ENCODE results near the gene MYRF.
A peak's percentile ranks its signal among the peaks of the same experiment; 100 is the strongest.

Gene MYRF

GRCh38 chr11:61733120-61733978 lies 19.1 kb upstream of the MYRF start:
- H3K4me3 ChIP-seq (ENCODE audit: low read length), result no peak overlapping the region
- H3K9me3 ChIP-seq (replicated peaks; ENCODE audit: low read length), result no peaks in the 10 kb centered on the region
- peak overlapping the region; percentile 13 for H3K9ac ChIP-seq (ENCODE audit: low read depth, low read length)
- no peaks in the 10 kb centered on the region for H3K27me3 ChIP-seq (ENCODE audit: control insufficient read depth, insufficient read depth, low read length)
- H3K36me3 ChIP-seq (ENCODE audit: insufficient read depth, low read length), result peaks cover 3% of the 10 kb centered on the region
- peaks cover 28% of the 10 kb centered on the region for H3K4me1 ChIP-seq (ENCODE audit: control insufficient read depth, insufficient read depth, low read length)
- H3K4me2 ChIP-seq (ENCODE audit: low read length), result peak overlapping the region; percentile 43

GRCh38 chr11:61734767-61735166 lies 17.7 kb upstream of the MYRF start:
- no peak overlapping the region for H3K4me2 ChIP-seq (ENCODE audit: low read length)
- H3K9me3 ChIP-seq (replicated peaks; ENCODE audit: low read length), result no peaks in the 10 kb centered on the region
- no peaks in the 10 kb centered on the region for H3K36me3 ChIP-seq (ENCODE audit: insufficient read depth, low read length)
- H3K27me3 ChIP-seq (ENCODE audit: control insufficient read depth, insufficient read depth, low read length), result no peaks in the 10 kb centered on the region
- H3K9ac ChIP-seq (ENCODE audit: low read depth, low read length), result no peak overlapping the region
- peaks cover 19% of the 10 kb centered on the region for H3K4me1 ChIP-seq (ENCODE audit: control insufficient read depth, insufficient read depth, low read length)
- no peak overlapping the region for H3K4me3 ChIP-seq (ENCODE audit: low read length)

GRCh38 chr11:61735391-61735790 lies 17.0 kb upstream of the MYRF start:
- Histone ChIP-seq H3K4me1 (ENCODE audit: control insufficient read depth, insufficient read depth, low read length) (peaks cover 19% of the 10 kb centered on the region), H3K9ac (ENCODE audit: low read depth, low read length) (no peak overlapping the region), H3K9me3 (replicated peaks; ENCODE audit: low read length) (no peaks in the 10 kb centered on the region), H3K4me3 (ENCODE audit: low read length) (no peak overlapping the region), H3K4me2 (ENCODE audit: low read length) (no peak overlapping the region), H3K27me3 (ENCODE audit: control insufficient read depth, insufficient read depth, low read length) (no peaks in the 10 kb centered on the region), H3K36me3 (ENCODE audit: insufficient read depth, low read length) (no peaks in the 10 kb centered on the region)

- Histone ChIP-seq H3K9me3 (replicated peaks; ENCODE audit: low read length) (no peaks in the 10 kb centered on the region), H3K36me3 (ENCODE audit: insufficient read depth, low read length) (no peaks in the 10 kb centered on the region), H3K4me1 (ENCODE audit: control insufficient read depth, insufficient read depth, low read length) (peaks cover 19% of the 10 kb centered on the region), H3K4me3 (ENCODE audit: low read length) (no peak overlapping the region), H3K4me2 (ENCODE audit: low read length) (no peak overlapping the region), H3K9ac (ENCODE audit: low read depth, low read length) (no peak overlapping the region), H3K27me3 (ENCODE audit: control insufficient read depth, insufficient read depth, low read length) (no peaks in the 10 kb centered on the region)
Measured at GRCh38 chr11:61736310-61736709, 16.1 kb upstream of the MYRF start.

GRCh38 chr11:61737131-61737530 lies 15.3 kb upstream of the MYRF start:
- Histone ChIP-seq H3K4me2 (ENCODE audit: low read length) (no peak overlapping the region), H3K4me3 (ENCODE audit: low read length) (no peak overlapping the region), H3K4me1 (ENCODE audit: control insufficient read depth, insufficient read depth, low read length) (peaks cover 14% of the 10 kb centered on the region), H3K9ac (ENCODE audit: low read depth, low read length) (no peak overlapping the region), H3K27me3 (ENCODE audit: control insufficient read depth, insufficient read depth, low read length) (no peaks in the 10 kb centered on the region), H3K36me3 (ENCODE audit: insufficient read depth, low read length) (peaks cover 4% of the 10 kb centered on the region), H3K9me3 (replicated peaks; ENCODE audit: low read length) (no peaks in the 10 kb centered on the region)

GRCh38 chr11:61737636-61738386 lies 14.6 kb upstream of the MYRF start:
- H3K36me3 ChIP-seq (ENCODE audit: insufficient read depth, low read length), result peaks cover 5% of the 10 kb centered on the region
- H3K9ac ChIP-seq (ENCODE audit: low read depth, low read length), result no peak overlapping the region
- no peaks in the 10 kb centered on the region for H3K9me3 ChIP-seq (replicated peaks; ENCODE audit: low read length)
- no peak overlapping the region for H3K4me3 ChIP-seq (ENCODE audit: low read length)
- no peaks in the 10 kb centered on the region for H3K27me3 ChIP-seq (ENCODE audit: control insufficient read depth, insufficient read depth, low read length)
- peaks cover 14% of the 10 kb centered on the region for H3K4me1 ChIP-seq (ENCODE audit: control insufficient read depth, insufficient read depth, low read length)
- H3K4me2 ChIP-seq (ENCODE audit: low read length), result no peak overlapping the region

- Histone ChIP-seq H3K27me3 (ENCODE audit: control insufficient read depth, insufficient read depth, low read length) (no peaks in the 10 kb centered on the region), H3K36me3 (ENCODE audit: insufficient read depth, low read length) (peaks cover 5% of the 10 kb centered on the region), H3K4me2 (ENCODE audit: low read length) (no peak overlapping the region)
Measured at GRCh38 chr11:61738776-61739175, 13.7 kb upstream of the MYRF start.

GRCh38 chr11:61739413-61739812 lies 13.0 kb upstream of the MYRF start:
- peaks cover 5% of the 10 kb centered on the region for H3K36me3 ChIP-seq (ENCODE audit: insufficient read depth, low read length)

More at GRCh38 chr11:61738776-61739175, 13.7 kb upstream of the MYRF start:
- Histone ChIP-seq H3K9ac (ENCODE audit: low read depth, low read length) (no peak overlapping the region), H3K4me1 (ENCODE audit: control insufficient read depth, insufficient read depth, low read length) (peaks cover 9% of the 10 kb centered on the region), H3K9me3 (replicated peaks; ENCODE audit: low read length) (no peaks in the 10 kb centered on the region), H3K4me3 (ENCODE audit: low read length) (no peak overlapping the region)

GRCh38 chr11:61739966-61740365 lies 12.5 kb upstream of the MYRF start:
- peaks cover 5% of the 10 kb centered on the region for H3K36me3 ChIP-seq (ENCODE audit: insufficient read depth, low read length)
- no peak overlapping the region for H3K4me3 ChIP-seq (ENCODE audit: low read length)
- no peak overlapping the region for H3K4me2 ChIP-seq (ENCODE audit: low read length)

More at GRCh38 chr11:61739413-61739812, 13.0 kb upstream of the MYRF start:
- H3K9ac ChIP-seq (ENCODE audit: low read depth, low read length), result no peak overlapping the region
- peaks cover 9% of the 10 kb centered on the region for H3K4me1 ChIP-seq (ENCODE audit: control insufficient read depth, insufficient read depth, low read length)
- no peak overlapping the region for H3K4me2 ChIP-seq (ENCODE audit: low read length)
- no peak overlapping the region for H3K4me3 ChIP-seq (ENCODE audit: low read length)
- no peaks in the 10 kb centered on the region for H3K27me3 ChIP-seq (ENCODE audit: control insufficient read depth, insufficient read depth, low read length)
- no peaks in the 10 kb centered on the region for H3K9me3 ChIP-seq (replicated peaks; ENCODE audit: low read length)

GRCh38 chr11:61742391-61742790 lies 10.0 kb upstream of the MYRF start:
- Histone ChIP-seq H3K4me2 (ENCODE audit: low read length) (no peak overlapping the region), H3K9ac (ENCODE audit: low read depth, low read length) (no peak overlapping the region), H3K27me3 (ENCODE audit: control insufficient read depth, insufficient read depth, low read length) (no peaks in the 10 kb centered on the region), H3K9me3 (replicated peaks; ENCODE audit: low read length) (no peaks in the 10 kb centered on the region), H3K36me3 (ENCODE audit: insufficient read depth, low read length) (peaks cover 5% of the 10 kb centered on the region), H3K4me3 (ENCODE audit: low read length) (no peak overlapping the region), H3K4me1 (ENCODE audit: control insufficient read depth, insufficient read depth, low read length) (peaks cover 9% of the 10 kb centered on the region)

More at GRCh38 chr11:61739966-61740365, 12.5 kb upstream of the MYRF start:
- Histone ChIP-seq H3K9ac (ENCODE audit: low read depth, low read length) (no peak overlapping the region), H3K9me3 (replicated peaks; ENCODE audit: low read length) (no peaks in the 10 kb centered on the region), H3K4me1 (ENCODE audit: control insufficient read depth, insufficient read depth, low read length) (peaks cover 9% of the 10 kb centered on the region), H3K27me3 (ENCODE audit: control insufficient read depth, insufficient read depth, low read length) (no peaks in the 10 kb centered on the region)

GRCh38 chr11:61743486-61744095 lies 8.8 kb upstream of the MYRF start:
- Histone ChIP-seq H3K36me3 (ENCODE audit: insufficient read depth, low read length) (peaks cover 5% of the 10 kb centered on the region), H3K4me3 (ENCODE audit: low read length) (no peak overlapping the region), H3K9me3 (replicated peaks; ENCODE audit: low read length) (no peaks in the 10 kb centered on the region)

More at GRCh38 chr11:61743486-61744095, 8.8 kb upstream of the MYRF start:
- Histone ChIP-seq H3K9ac (ENCODE audit: low read depth, low read length) (no peak overlapping the region), H3K4me2 (ENCODE audit: low read length) (no peak overlapping the region), H3K27me3 (ENCODE audit: control insufficient read depth, insufficient read depth, low read length) (no peaks in the 10 kb centered on the region), H3K4me1 (ENCODE audit: control insufficient read depth, insufficient read depth, low read length) (peaks cover 9% of the 10 kb centered on the region)

All from skeletal muscle satellite cell (primary cell).